Measurements from ENCODE around the gene MACROH2A1.

Gene MACROH2A1

GRCh38 chr5:135436951-135437418, 38.0 kb upstream of the MACROH2A1 start:
- no peak for DNase-seq (ENCODE audit: extremely low read depth in 1 of 2, low read depth in 1 of 2)

- no peak for DNase-seq (ENCODE audit: extremely low read depth in 1 of 2, low read depth in 1 of 2)
Measured at GRCh38 chr5:135435467-135436330, 36.7 kb upstream of the MACROH2A1 start.

- no peak for DNase-seq (ENCODE audit: extremely low read depth in 1 of 2, low read depth in 1 of 2)
Measured at GRCh38 chr5:135434591-135435466, 35.8 kb upstream of the MACROH2A1 start.

- DNase-seq (ENCODE audit: extremely low read depth in 1 of 2, low read depth in 1 of 2): no peak
Measured at GRCh38 chr5:135433681-135434426, 34.8 kb upstream of the MACROH2A1 start.

- DNase-seq (ENCODE audit: extremely low read depth in 1 of 2, low read depth in 1 of 2): no peak
Measured at GRCh38 chr5:135432113-135432512, 33.1 kb upstream of the MACROH2A1 start.

GRCh38 chr5:135430135-135430437, 31.1 kb upstream of the MACROH2A1 start:
- DNase-seq (ENCODE audit: extremely low read depth in 1 of 2, low read depth in 1 of 2): no peak

GRCh38 chr5:135429301-135430134, 30.5 kb upstream of the MACROH2A1 start:
- no peak for DNase-seq (ENCODE audit: extremely low read depth in 1 of 2, low read depth in 1 of 2)

- no peak for DNase-seq (ENCODE audit: extremely low read depth in 1 of 2, low read depth in 1 of 2)
Measured at GRCh38 chr5:135428586-135428985, 29.6 kb upstream of the MACROH2A1 start.

- no peak for DNase-seq (ENCODE audit: extremely low read depth in 1 of 2, low read depth in 1 of 2)
Measured at GRCh38 chr5:135426102-135427082, 27.4 kb upstream of the MACROH2A1 start.

GRCh38 chr5:135425641-135426040, 26.6 kb upstream of the MACROH2A1 start:
- DNase-seq (ENCODE audit: extremely low read depth in 1 of 2, low read depth in 1 of 2): no peak

- no peak for DNase-seq (ENCODE audit: extremely low read depth in 1 of 2, low read depth in 1 of 2)
Measured at GRCh38 chr5:135423846-135424168, 24.8 kb upstream of the MACROH2A1 start.

GRCh38 chr5:135423146-135423845, 24.3 kb upstream of the MACROH2A1 start:
- no peak for DNase-seq (ENCODE audit: extremely low read depth in 1 of 2, low read depth in 1 of 2)

- DNase-seq (ENCODE audit: extremely low read depth in 1 of 2, low read depth in 1 of 2): no peak
Measured at GRCh38 chr5:135422419-135422818, 23.4 kb upstream of the MACROH2A1 start.

- no peak for DNase-seq (ENCODE audit: extremely low read depth in 1 of 2, low read depth in 1 of 2)
Measured at GRCh38 chr5:135417083-135417482, 18.1 kb upstream of the MACROH2A1 start.

- no peak for DNase-seq (ENCODE audit: extremely low read depth in 1 of 2, low read depth in 1 of 2)
Measured at GRCh38 chr5:135405082-135405481, 6.1 kb upstream of the MACROH2A1 start.

GRCh38 chr5:135402031-135402430, 3.0 kb upstream of the MACROH2A1 start:
- no peak for DNase-seq (ENCODE audit: extremely low read depth in 1 of 2, low read depth in 1 of 2)

- DNase-seq (ENCODE audit: extremely low read depth in 1 of 2, low read depth in 1 of 2): no peak
Measured at GRCh38 chr5:135400866-135401265, 1.8 kb upstream of the MACROH2A1 start.

GRCh38 chr5:135399794-135400542, 937 bp upstream of the MACROH2A1 start:
- DNase-seq (ENCODE audit: extremely low read depth in 1 of 2, low read depth in 1 of 2): no peak
